Measurements from ENCODE around the gene CD44. TPM values are rescaled to one million over a fixed set of nuclear protein-coding genes. Genes with fewer than 3 reads are reported as not detected.
A peak's percentile ranks its signal among the peaks of the same experiment; 100 is the strongest.

CD44 gene
- total RNA-seq, 4 donors from 2014 or later, result 135 to 636 (median 397) TPM

GRCh38 chr11:35145271-35145670, 6.3 kb downstream of the CD44 start:
- no peaks in the 10 kb centered on the region for H3K36me3 ChIP-seq
- peak overlapping the region; percentile 30 to 100 for H3K27ac ChIP-seq
- TF ChIP-seq, protein P1, sequence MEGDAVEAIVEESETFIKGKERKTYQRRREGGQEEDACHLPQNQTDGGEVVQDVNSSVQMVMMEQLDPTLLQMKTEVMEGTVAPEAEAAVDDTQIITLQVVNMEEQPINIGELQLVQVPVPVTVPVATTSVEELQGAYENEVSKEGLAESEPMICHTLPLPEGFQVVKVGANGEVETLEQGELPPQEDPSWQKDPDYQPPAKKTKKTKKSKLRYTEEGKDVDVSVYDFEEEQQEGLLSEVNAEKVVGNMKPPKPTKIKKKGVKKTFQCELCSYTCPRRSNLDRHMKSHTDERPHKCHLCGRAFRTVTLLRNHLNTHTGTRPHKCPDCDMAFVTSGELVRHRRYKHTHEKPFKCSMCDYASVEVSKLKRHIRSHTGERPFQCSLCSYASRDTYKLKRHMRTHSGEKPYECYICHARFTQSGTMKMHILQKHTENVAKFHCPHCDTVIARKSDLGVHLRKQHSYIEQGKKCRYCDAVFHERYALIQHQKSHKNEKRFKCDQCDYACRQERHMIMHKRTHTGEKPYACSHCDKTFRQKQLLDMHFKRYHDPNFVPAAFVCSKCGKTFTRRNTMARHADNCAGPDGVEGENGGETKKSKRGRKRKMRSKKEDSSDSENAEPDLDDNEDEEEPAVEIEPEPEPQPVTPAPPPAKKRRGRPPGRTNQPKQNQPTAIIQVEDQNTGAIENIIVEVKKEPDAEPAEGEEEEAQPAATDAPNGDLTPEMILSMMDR (IDR thresholded peaks at IDR 0.05), result no peak
- no peak for TF ChIP-seq POLR2A (IDR thresholded peaks at IDR 0.05)
- H3K27me3 ChIP-seq, result no peaks in the 10 kb centered on the region
- no peaks in the 10 kb centered on the region for H3K4me1 ChIP-seq
- intact Hi-C loops (cut with DNase I; ENCODE audit: low total_unique reads), result no loop called here
- no peaks in the 10 kb centered on the region for H3K9me3 ChIP-seq
- no peak overlapping the region for H3K4me3 ChIP-seq
- DNase-seq, result no peak

DNA sequence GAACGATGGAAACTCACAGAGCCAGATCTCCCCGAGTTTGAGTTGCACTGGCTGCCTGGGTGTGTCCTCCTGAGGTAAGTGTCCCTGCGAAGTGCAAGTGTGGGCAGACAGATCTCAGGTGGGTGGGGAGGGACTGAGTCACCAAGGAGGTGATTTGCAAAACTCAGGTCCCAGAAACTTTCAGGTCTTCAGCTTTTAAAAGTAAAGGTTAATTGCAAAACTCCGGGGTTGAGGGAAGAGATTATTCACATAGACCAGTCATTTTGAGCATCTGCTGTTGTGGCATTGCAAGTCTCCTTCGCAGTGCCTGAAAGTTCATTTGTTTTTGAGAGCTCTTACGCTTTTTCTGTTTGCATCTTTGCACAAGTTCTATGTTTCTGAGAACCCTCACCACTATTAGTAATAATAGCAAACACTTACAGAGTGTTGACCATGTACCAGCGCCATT, 7.1 kb downstream of the CD44 start:
- Histone ChIP-seq H3K36me3 (no peaks in the 10 kb centered on the region), H3K27me3 (no peaks in the 10 kb centered on the region), H3K4me1 (no peaks in the 10 kb centered on the region), H3K9me3 (no peaks in the 10 kb centered on the region), H3K4me3 (no peak overlapping the region), H3K27ac (peak overlapping the region; percentile 30 to 100)
- TF ChIP-seq POLR2A (IDR thresholded peaks at IDR 0.05), result no peak
- TF ChIP-seq, protein P1 (IDR thresholded peaks at IDR 0.05), result no peak
- intact Hi-C loops (cut with DNase I; ENCODE audit: low total_unique reads), result no loop called here
- no peak for DNase-seq

- DNase-seq, result no peak
- Histone ChIP-seq H3K27ac (peak overlapping the region; percentile 3 to 100), H3K4me1 (peaks cover 0 to 6% of the 10 kb centered on the region in 2 donors), H3K27me3 (no peaks in the 10 kb centered on the region), H3K4me3 (no peak overlapping the region), H3K36me3 (no peaks in the 10 kb centered on the region), H3K9me3 (no peaks in the 10 kb centered on the region)
- TF ChIP-seq, protein P1 (IDR thresholded peaks at IDR 0.05), result no peak
- no peak for TF ChIP-seq POLR2A (IDR thresholded peaks at IDR 0.05)
- intact Hi-C loops (cut with DNase I; ENCODE audit: low total_unique reads), result no loop called here
Measured at GRCh38 chr11:35146711-35147110, 7.7 kb downstream of the CD44 start.

- peak overlapping the region; percentile 3 to 13 for H3K27ac ChIP-seq
- peaks cover 0 to 9% of the 10 kb centered on the region in 2 donors for H3K4me1 ChIP-seq
- H3K4me3 ChIP-seq, result no peak overlapping the region
Measured at GRCh38 chr11:35147235-35147634, 8.3 kb downstream of the CD44 start.

DNA sequence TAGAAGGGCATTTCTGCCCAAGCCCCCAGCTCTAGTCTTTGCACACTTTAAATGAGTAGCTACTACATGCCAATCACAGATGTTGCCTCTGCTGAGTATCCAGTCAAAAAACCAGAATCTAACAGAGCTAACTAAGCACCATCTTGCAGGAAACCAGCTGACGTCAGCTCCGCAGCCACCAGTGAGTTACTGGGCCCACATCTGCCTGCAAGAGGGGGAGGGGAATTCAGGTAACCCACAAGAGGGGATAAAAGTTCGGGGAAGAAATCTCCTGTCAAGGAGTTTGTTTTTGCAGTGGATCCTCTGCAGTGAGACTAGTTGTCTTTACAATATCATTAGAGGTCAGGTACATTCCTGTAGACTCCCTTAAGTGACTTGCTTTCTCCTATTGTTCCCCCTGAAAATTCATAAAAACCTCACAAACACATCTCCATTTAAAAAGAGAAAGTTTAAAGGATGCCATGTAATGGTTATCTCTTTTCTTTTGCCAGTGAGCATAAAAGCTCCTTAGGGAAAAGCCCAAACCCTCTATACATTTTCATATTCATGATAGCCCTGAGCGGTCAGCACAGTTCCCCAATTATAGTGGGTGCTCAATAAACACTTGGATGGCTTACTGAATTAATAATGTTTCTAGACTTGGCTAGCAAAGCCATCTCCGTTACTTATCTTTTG, 9.3 kb downstream of the CD44 start:
- Histone ChIP-seq H3K27me3 (no peaks in the 10 kb centered on the region), H3K9me3 (no peaks in the 10 kb centered on the region), H3K27ac (peak overlapping the region in 1 of 2 donors; percentile 4), H3K4me1 (peaks cover 0 to 14% of the 10 kb centered on the region in 2 donors), H3K36me3 (no peaks in the 10 kb centered on the region), H3K4me3 (no peak overlapping the region)
- TF ChIP-seq, protein P1 (IDR thresholded peaks at IDR 0.05), result no peak
- TF ChIP-seq POLR2A (IDR thresholded peaks at IDR 0.05), result no peak
- DNase-seq, result no peak
- intact Hi-C loops (cut with DNase I; ENCODE audit: low total_unique reads), result no loop called here

More at GRCh38 chr11:35147235-35147634, 8.3 kb downstream of the CD44 start:
- Histone ChIP-seq H3K27me3 (no peaks in the 10 kb centered on the region), H3K36me3 (no peaks in the 10 kb centered on the region), H3K9me3 (no peaks in the 10 kb centered on the region)
- DNase-seq, result no peak
- intact Hi-C loops (cut with DNase I; ENCODE audit: low total_unique reads), result no loop called here
- no peak for TF ChIP-seq POLR2A (IDR thresholded peaks at IDR 0.05)
- TF ChIP-seq, protein P1 (IDR thresholded peaks at IDR 0.05), result no peak

Data from uterus (tissue), 4 donors.